ENCODE measurements around the gene HIC2.
"Not testable (repeated sequence)": the region's sequence is repeated elsewhere in the genome, so short reads cannot be mapped to it uniquely, and the experiment has no call there.

The HIC2 gene

GRCh38 chr22:21424084-21424709, 7.0 kb downstream of the HIC2 start:
- DNase-seq (ENCODE audit: low read depth in 2 of 2); H3K4me3 ChIP-seq (replicated peaks in 1 of 2; ENCODE audit: low read depth in 2 of 2, low read length in 2 of 2): not testable (repeated sequence)

GRCh38 chr22:21434378-21435233, 17.4 kb downstream of the HIC2 start:
- not testable (repeated sequence) for H3K4me3 ChIP-seq (replicated peaks in 1 of 2; ENCODE audit: low read depth in 2 of 2, low read length in 2 of 2); DNase-seq (ENCODE audit: low read depth in 2 of 2)

GRCh38 chr22:21435998-21436810, 19.0 kb downstream of the HIC2 start:
- DNase-seq (ENCODE audit: low read depth in 2 of 2); H3K4me3 ChIP-seq (replicated peaks in 1 of 2; ENCODE audit: low read depth in 2 of 2, low read length in 2 of 2): not testable (repeated sequence)

GRCh38 chr22:21438013-21438412, 20.8 kb downstream of the HIC2 start:
- not testable (repeated sequence) for DNase-seq (ENCODE audit: low read depth in 2 of 2)

GRCh38 chr22:21440018-21440636, 23.0 kb downstream of the HIC2 start:
- not testable (repeated sequence) for H3K4me3 ChIP-seq (replicated peaks in 1 of 2; ENCODE audit: low read depth in 2 of 2, low read length in 2 of 2); DNase-seq (ENCODE audit: low read depth in 2 of 2)

More at GRCh38 chr22:21438013-21438412, 20.8 kb downstream of the HIC2 start:
- not testable (repeated sequence) for H3K4me3 ChIP-seq (replicated peaks in 1 of 2; ENCODE audit: low read depth in 2 of 2, low read length in 2 of 2)

GRCh38 chr22:21440676-21441075, 23.5 kb downstream of the HIC2 start:
- DNase-seq (ENCODE audit: low read depth in 2 of 2); H3K4me3 ChIP-seq (replicated peaks in 1 of 2; ENCODE audit: low read depth in 2 of 2, low read length in 2 of 2): not testable (repeated sequence)

- H3K4me3 ChIP-seq (replicated peaks in 1 of 2; ENCODE audit: low read depth in 2 of 2, low read length in 2 of 2); DNase-seq (ENCODE audit: low read depth in 2 of 2): not testable (repeated sequence)
Measured at GRCh38 chr22:21441170-21441569, 24.0 kb downstream of the HIC2 start.

- H3K4me3 ChIP-seq (replicated peaks in 1 of 2; ENCODE audit: low read depth in 2 of 2, low read length in 2 of 2); DNase-seq (ENCODE audit: low read depth in 2 of 2): not testable (repeated sequence)
Measured at GRCh38 chr22:21442123-21442522, 25.0 kb downstream of the HIC2 start.

- H3K4me3 ChIP-seq (replicated peaks in 1 of 2; ENCODE audit: low read depth in 2 of 2, low read length in 2 of 2); DNase-seq (ENCODE audit: low read depth in 2 of 2): not testable (repeated sequence)
Measured at GRCh38 chr22:21442646-21443045, 25.5 kb downstream of the HIC2 start.

- no peak overlapping the region for H3K4me3 ChIP-seq (replicated peaks in 1 of 2; ENCODE audit: low read depth in 2 of 2, low read length in 2 of 2)
- no peak for DNase-seq (ENCODE audit: low read depth in 2 of 2)
- TF ChIP-seq CTCF (IDR thresholded peaks at IDR 0.05; ENCODE audit: low read depth, low read length) = no peak
Measured at GRCh38 chr22:21443057-21443734, 26.0 kb downstream of the HIC2 start.

- TF ChIP-seq CTCF (IDR thresholded peaks at IDR 0.05; ENCODE audit: low read depth, low read length) = no peak
- DNase-seq (ENCODE audit: low read depth in 2 of 2) = no peak
- H3K4me3 ChIP-seq (replicated peaks in 1 of 2; ENCODE audit: low read depth in 2 of 2, low read length in 2 of 2) = no peak overlapping the region
Measured at GRCh38 chr22:21443735-21444421, 26.7 kb downstream of the HIC2 start.

Data from cardiac fibroblast (primary cell).